IMR-90 (cell line): ENCODE data around the gene KRT8.

Experiments used
- BHLHE40 ChIP-seq: fragments of 150-350 bp; IDR thresholded peaks from 2 replicates; pipeline ENCODE4 v1.6.1; 2016; ENCODE audit warnings: mild to moderate bottlenecking, low read depth, low read length
- CEBPB ChIP-seq: IDR thresholded peaks from 2 replicates; pipeline ENCODE4 v1.6.1; 2012; ENCODE audit warnings: low read depth, low read length, improper control_type of control experiment
- FOS ChIP-seq: fragments of 150-350 bp; IDR thresholded peaks from 2 replicates; pipeline ENCODE4 v1.6.1; 2016; ENCODE audit warnings: low read depth, low read length
- MAFK ChIP-seq: IDR thresholded peaks from 2 replicates; pipeline ENCODE4 v1.6.1; 2012; ENCODE audit warnings: low read depth, low read length, improper control_type of control experiment
- MAZ ChIP-seq: IDR thresholded peaks from 2 replicates; pipeline ENCODE4 v1.6.1; 2012; ENCODE audit warnings: low read depth, mild to moderate bottlenecking, low read length, improper control_type of control experiment, moderate library complexity, borderline replicate concordance
- MXI1 ChIP-seq: IDR thresholded peaks from 2 replicates; pipeline ENCODE4 v1.6.1; 2012; ENCODE audit warnings: low read depth, mild to moderate bottlenecking, low read length, moderate library complexity, borderline replicate concordance
- NFE2L2 ChIP-seq: fragments of 150-350 bp; IDR thresholded peaks from 2 replicates; pipeline ENCODE4 v1.6.1; 2016; ENCODE audit warnings: low read depth, mild to moderate bottlenecking, low read length
- POLR2A ChIP-seq: IDR thresholded peaks from 2 replicates; pipeline ENCODE4 v1.6.1; 2012; ENCODE audit warnings: mild to moderate bottlenecking, low read depth, low read length
- RFX5 ChIP-seq: IDR thresholded peaks from 2 replicates; pipeline ENCODE4 v1.8.0; 2012; ENCODE audit warnings: low read depth, mild to moderate bottlenecking, low read length, moderate library complexity
- TF ChIP-seq, protein P1 (sequence below): conservative IDR thresholded peaks from 2 replicates; pipeline ENCODE4 v1.5.1; 2012; ENCODE audit warnings: mild to moderate bottlenecking, low read depth, low read length, improper control_type of control experiment
- TF ChIP-seq, protein P2 (sequence below): fragments of 150-350 bp; IDR thresholded peaks from 2 replicates; pipeline ENCODE4 v1.6.1; 2016; ENCODE audit warnings: low read depth, mild to moderate bottlenecking, low read length, moderate library complexity, borderline replicate concordance

DNA sequence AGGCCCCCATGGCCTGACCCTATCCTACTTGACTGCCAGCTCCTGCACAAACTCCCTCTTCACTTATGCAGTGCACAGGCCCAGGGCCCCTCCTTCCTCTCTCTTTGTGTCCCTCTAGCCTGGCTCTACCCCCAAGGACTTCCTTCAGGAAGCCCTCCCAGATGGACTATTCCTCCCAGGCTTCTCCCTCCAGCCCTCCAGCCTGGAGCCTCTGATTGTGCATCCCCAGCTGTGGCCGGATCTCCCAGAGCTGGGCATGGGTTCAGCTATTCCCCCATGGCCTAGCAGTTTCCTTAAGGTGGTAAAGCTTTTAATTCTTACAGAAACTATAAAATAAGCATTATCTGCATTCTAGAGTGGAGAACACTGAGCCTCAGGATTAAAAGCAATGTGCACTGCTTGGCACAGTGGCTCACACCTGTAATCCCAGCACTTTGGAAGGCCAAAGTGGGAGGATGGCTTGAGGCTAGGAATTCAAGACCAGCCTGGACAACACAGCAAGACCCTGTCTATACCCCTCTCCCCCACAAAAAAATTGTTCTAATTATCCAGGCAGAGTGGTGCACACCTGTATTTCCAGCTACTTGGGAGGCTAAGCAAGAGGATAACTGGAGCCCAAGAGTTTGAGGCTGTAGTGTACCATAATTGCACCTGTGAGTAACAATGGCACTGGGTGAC, 16.8 kb upstream of the KRT8 start:
- TF ChIP-seq POLR2A, result no peak
- TF ChIP-seq, protein P1, sequence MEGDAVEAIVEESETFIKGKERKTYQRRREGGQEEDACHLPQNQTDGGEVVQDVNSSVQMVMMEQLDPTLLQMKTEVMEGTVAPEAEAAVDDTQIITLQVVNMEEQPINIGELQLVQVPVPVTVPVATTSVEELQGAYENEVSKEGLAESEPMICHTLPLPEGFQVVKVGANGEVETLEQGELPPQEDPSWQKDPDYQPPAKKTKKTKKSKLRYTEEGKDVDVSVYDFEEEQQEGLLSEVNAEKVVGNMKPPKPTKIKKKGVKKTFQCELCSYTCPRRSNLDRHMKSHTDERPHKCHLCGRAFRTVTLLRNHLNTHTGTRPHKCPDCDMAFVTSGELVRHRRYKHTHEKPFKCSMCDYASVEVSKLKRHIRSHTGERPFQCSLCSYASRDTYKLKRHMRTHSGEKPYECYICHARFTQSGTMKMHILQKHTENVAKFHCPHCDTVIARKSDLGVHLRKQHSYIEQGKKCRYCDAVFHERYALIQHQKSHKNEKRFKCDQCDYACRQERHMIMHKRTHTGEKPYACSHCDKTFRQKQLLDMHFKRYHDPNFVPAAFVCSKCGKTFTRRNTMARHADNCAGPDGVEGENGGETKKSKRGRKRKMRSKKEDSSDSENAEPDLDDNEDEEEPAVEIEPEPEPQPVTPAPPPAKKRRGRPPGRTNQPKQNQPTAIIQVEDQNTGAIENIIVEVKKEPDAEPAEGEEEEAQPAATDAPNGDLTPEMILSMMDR, result no peak
- TF ChIP-seq BHLHE40, result no peak
- no peak for TF ChIP-seq FOS
- TF ChIP-seq, protein P2, sequence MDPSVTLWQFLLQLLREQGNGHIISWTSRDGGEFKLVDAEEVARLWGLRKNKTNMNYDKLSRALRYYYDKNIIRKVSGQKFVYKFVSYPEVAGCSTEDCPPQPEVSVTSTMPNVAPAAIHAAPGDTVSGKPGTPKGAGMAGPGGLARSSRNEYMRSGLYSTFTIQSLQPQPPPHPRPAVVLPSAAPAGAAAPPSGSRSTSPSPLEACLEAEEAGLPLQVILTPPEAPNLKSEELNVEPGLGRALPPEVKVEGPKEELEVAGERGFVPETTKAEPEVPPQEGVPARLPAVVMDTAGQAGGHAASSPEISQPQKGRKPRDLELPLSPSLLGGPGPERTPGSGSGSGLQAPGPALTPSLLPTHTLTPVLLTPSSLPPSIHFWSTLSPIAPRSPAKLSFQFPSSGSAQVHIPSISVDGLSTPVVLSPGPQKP, result no peak
- no peak for TF ChIP-seq RFX5
- TF ChIP-seq CEBPB, result no peak
- no peak for TF ChIP-seq MXI1
- no peak for TF ChIP-seq MAZ
- no peak for TF ChIP-seq NFE2L2
- no peak for TF ChIP-seq MAFK
